Measurements from ENCODE around the gene PTP4A1. TPM values are rescaled to one million over a fixed set of nuclear protein-coding genes. Genes with fewer than 3 reads are reported as not detected.

The PTP4A1 gene
- 10 to 100 TPM; 24.9 to 47.9 (median 32.5) TPM for total RNA-seq

- no peak for TF ChIP-seq CTCF (IDR thresholded peaks at IDR 0.05; ENCODE audit: low read depth)
Observed at GRCh38 chr6:63572044-63572746, at the start of gene PTP4A1, which contains the start of gene LOC128125822. Gene PTP4A1 (plus strand): TSS chr6:63572480. CDS start chr6:63576881, 4,401 bp downstream. Gene LOC128125822 (plus strand): TSS chr6:63572480.

- no peak for TF ChIP-seq CTCF (IDR thresholded peaks at IDR 0.05; ENCODE audit: low read depth)
Observed at GRCh38 chr6:63523630-63524029, 48.6 kb upstream of the PTP4A1 start.

- TF ChIP-seq CTCF (IDR thresholded peaks at IDR 0.05; ENCODE audit: low read depth) = no peak
Observed at GRCh38 chr6:63525186-63525878, 46.9 kb upstream of the PTP4A1 start.

- no peak for TF ChIP-seq CTCF (IDR thresholded peaks at IDR 0.05; ENCODE audit: low read depth)
Observed at GRCh38 chr6:63526931-63527330, 45.3 kb upstream of the PTP4A1 start.

- TF ChIP-seq CTCF (IDR thresholded peaks at IDR 0.05; ENCODE audit: low read depth) = no peak
Observed at GRCh38 chr6:63527658-63528514, 44.4 kb upstream of the PTP4A1 start.

- TF ChIP-seq CTCF (IDR thresholded peaks at IDR 0.05; ENCODE audit: low read depth) = no peak
Observed at GRCh38 chr6:63529498-63529897, 42.8 kb upstream of the PTP4A1 start.

- TF ChIP-seq CTCF (IDR thresholded peaks at IDR 0.05; ENCODE audit: low read depth) = no peak
Observed at GRCh38 chr6:63530182-63530581, 42.1 kb upstream of the PTP4A1 start.

Measured in subcutaneous adipose tissue (tissue), 4 donors.